ENCODE data around the gene DUSP19. TPM values are rescaled to one million over a fixed set of nuclear protein-coding genes. Genes with fewer than 3 reads are reported as not detected.
A peak's percentile ranks its signal among the peaks of the same experiment; 100 is the strongest.

DUSP19 gene
- polyA plus RNA-seq, 3 donors: 4.9 to 6.5 (median 5.3) TPM

GRCh38 chr2:183105402-183106134, 27.0 kb downstream of the DUSP19 start:
- DNase-seq (ENCODE audit: extremely low read depth in 1 of 11, low read depth in 9 of 11, low spot score in 4 of 11): no peak

GRCh38 chr2:183112577-183112976, 34.0 kb downstream of the DUSP19 start:
- DNase-seq (ENCODE audit: extremely low read depth in 1 of 11, low read depth in 9 of 11, low spot score in 4 of 11): no peak

DNA sequence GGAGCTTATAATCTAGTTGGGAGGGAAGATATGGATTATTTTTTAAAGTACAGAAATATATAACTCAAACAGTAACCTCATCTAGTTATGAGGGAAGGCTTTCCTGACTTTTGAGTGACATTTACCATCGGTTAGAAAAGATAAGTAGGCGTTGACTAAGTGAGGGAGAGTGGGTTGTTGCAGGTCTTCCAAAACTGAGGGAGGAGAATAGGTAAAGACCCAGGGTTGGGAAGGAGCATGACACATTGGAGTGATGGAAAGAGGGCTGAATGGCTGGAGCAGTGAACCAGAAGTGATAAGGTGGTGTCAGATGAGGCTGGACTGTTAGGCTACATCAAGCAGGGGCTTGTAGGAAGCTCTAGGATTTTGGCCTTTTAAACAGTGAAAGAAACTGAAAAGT, 35.1 kb downstream of the DUSP19 start:
- no peak for DNase-seq (ENCODE audit: extremely low read depth in 1 of 11, low read depth in 9 of 11, low spot score in 4 of 11)

- DNase-seq (ENCODE audit: extremely low read depth in 1 of 11, low read depth in 9 of 11, low spot score in 4 of 11): no peak
Observed at GRCh38 chr2:183117226-183117625, 38.7 kb downstream of the DUSP19 start.

GRCh38 chr2:183123117-183123958, 44.8 kb downstream of the DUSP19 start:
- peak in 1 of 11 donors; percentile 5 for DNase-seq (ENCODE audit: extremely low read depth in 1 of 11, low read depth in 9 of 11, low spot score in 4 of 11)

- DNase-seq (ENCODE audit: extremely low read depth in 1 of 11, low read depth in 9 of 11, low spot score in 4 of 11): no peak
Observed at GRCh38 chr2:183123959-183124221, 45.3 kb downstream of the DUSP19 start.

GRCh38 chr2:183124222-183124956, 45.8 kb downstream of the DUSP19 start, which contains the start of gene NUP35:
Gene NUP35, plus strand, starts transcription at chr2:183124443. Its CDS starts 15 bp downstream, at chr2:183124458.
- DNase-seq (ENCODE audit: extremely low read depth in 1 of 11, low read depth in 9 of 11, low spot score in 4 of 11): peak; percentile 81 to 95 (median 93)

GRCh38 chr2:183124957-183125255, 46.4 kb downstream of the DUSP19 start:
- no peak for DNase-seq (ENCODE audit: extremely low read depth in 1 of 11, low read depth in 9 of 11, low spot score in 4 of 11)

- no peak for DNase-seq (ENCODE audit: extremely low read depth in 1 of 11, low read depth in 9 of 11, low spot score in 4 of 11)
Observed at GRCh38 chr2:183125659-183126341, 47.3 kb downstream of the DUSP19 start.

- DNase-seq (ENCODE audit: extremely low read depth in 1 of 11, low read depth in 9 of 11, low spot score in 4 of 11): no peak
Observed at GRCh38 chr2:183126635-183127034, 48.1 kb downstream of the DUSP19 start.

DNA sequence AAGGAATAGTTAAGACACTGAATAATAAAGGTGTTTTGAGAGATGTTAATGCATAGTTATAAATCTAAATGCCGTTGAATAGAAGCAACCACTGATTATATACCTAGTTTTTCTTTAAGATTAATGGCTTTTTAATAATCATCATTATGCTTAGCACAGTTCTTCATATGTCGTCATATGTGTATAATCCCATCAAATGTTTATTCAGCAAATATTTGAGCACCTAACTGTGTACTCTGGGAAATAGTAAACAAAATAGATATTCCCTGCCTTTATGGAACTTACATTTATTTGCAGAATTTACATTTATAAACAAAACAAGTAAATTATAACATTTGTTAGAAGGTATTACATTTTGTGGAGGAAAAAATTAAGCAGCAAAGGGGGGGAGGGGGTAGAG, 55.5 kb downstream of the DUSP19 start:
- no peak for DNase-seq (ENCODE audit: extremely low read depth in 1 of 11, low read depth in 9 of 11, low spot score in 4 of 11)

DNA sequence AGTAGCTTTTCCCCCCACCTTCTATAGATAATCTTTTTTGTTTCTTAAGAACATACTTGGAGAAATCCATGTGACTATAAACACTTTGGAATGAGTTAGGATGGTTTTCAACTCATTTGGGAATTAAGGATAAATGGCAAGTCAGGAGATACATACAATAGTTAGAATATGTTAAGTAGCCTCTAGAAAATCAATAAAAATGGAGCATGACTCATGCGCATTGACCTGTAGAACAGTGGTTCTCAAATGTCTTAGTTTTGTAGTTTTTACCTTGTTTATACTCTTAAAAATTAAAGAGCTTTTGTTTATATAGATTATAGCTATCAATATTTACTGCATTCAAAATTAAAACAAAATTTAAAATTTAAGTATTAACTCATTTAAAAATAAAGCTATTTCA, 70.4 kb downstream of the DUSP19 start:
- no peak for DNase-seq (ENCODE audit: extremely low read depth in 1 of 11, low read depth in 9 of 11, low spot score in 4 of 11)

DNA sequence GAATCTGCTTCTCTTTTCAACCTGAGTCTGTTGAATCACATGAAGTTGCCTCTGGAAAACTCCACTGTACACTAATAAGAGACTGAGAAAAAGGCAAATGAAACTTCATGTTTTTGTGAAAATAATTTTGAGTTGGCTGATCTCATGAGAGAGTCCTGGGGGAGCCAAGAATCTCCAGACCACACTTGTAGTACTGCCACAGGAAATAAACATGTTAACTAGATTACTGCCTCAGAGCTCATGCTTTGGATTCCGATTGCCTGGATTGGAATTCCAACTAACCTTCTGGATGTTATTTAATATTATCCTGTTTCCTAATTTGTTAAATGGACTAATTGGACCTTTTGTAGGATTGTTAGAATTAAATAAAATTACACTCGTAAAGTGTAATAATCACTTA, 70.9 kb downstream of the DUSP19 start:
- DNase-seq (ENCODE audit: extremely low read depth in 1 of 11, low read depth in 9 of 11, low spot score in 4 of 11): no peak

Other genes starting within 250 kb of the DUSP19 start
- gene FRZB, start 212.1 kb upstream of the DUSP19 start, polyA plus RNA-seq (ENCODE audit: insufficient read length in 3 of 3): 10 to 100 TPM in 2 of 3 donors, 1 to 10 TPM in 1; 9.5 to 10.6 (median 10.0) TPM
- gene NCKAP1, start 40.3 kb upstream of the DUSP19 start, polyA plus RNA-seq (ENCODE audit: insufficient read length in 3 of 3): 100 to 1,000 TPM; 114 to 145 (median 121) TPM
- gene NUP35, start 45.7 kb downstream of the DUSP19 start, polyA plus RNA-seq (ENCODE audit: insufficient read length in 3 of 3): 10 to 100 TPM; 21.8 to 27.9 (median 25.6) TPM

Data from renal cortex interstitium (tissue), 11 donors.